SK-N-DZ (cell line): ENCODE measurements around the gene CPED1.
"Not testable (repeated sequence)": the region's sequence is repeated elsewhere in the genome, so short reads cannot be mapped to it uniquely, and the experiment has no call there.

Experiments
- DNase-seq: peaks from one replicate; pipeline ENCODE4 v3.0.0-alpha.2; 2015; ENCODE audit warnings: low spot score

The CPED1 gene

GRCh38 chr7:120981117-120981516 lies 7.4 kb upstream of the CPED1 start:
- no peak for DNase-seq

DNA sequence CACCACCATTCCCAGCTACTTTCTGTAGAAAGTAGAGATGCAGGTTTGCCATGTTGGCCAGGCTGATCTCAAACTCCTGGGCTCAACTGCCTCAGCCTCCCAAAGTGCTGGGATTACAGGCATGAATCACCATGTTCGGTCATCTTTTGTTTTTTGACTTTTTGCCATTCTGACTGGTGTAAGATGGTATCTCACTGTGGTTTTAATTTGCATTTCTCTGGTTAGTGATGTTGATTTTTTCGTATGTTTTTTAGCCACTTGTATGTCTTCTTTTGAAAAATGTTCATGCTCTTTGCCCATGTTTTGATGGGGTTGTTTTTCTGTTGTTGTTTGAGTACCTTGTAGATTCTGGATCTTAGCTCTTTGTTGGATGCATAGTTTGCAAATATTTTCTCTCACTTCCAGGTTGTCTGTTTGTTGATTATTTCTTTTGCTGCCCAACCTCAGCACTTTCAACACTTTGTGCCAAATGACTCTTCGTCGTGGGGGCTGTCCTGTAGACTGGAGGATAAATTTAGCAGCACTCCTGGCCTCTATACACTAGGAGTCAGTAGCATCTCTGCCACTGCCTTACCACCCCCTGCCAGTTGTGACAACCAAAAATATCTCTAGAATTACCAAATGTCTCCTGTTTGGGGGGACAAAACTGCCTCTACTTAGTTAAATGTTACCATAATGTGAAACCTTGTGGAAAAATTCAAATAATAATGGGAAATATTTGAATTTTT lies 6.5 kb upstream of the CPED1 start:
- no peak for DNase-seq

DNA sequence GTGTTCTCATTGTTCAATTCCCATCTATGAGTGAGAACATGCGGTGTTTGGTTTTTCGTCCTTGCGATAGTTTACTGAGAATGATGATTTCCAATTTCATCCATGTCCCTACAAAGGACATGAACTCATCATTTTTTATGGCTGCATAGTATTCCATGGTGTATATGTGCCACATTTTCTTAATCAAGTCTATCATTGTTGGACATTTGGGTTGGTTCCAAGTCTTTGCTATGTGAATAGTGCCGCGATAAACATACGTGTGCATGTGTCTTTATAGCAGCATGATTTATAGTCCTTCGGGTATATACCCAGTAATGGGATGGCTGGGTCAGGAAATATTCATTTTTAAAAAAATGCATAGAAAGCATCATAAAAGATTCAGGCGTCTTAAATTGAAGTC lies 4.9 kb upstream of the CPED1 start:
- DNase-seq: not testable (repeated sequence)

GRCh38 chr7:120984406-120984805 lies 4.1 kb upstream of the CPED1 start:
- DNase-seq: no peak

DNA sequence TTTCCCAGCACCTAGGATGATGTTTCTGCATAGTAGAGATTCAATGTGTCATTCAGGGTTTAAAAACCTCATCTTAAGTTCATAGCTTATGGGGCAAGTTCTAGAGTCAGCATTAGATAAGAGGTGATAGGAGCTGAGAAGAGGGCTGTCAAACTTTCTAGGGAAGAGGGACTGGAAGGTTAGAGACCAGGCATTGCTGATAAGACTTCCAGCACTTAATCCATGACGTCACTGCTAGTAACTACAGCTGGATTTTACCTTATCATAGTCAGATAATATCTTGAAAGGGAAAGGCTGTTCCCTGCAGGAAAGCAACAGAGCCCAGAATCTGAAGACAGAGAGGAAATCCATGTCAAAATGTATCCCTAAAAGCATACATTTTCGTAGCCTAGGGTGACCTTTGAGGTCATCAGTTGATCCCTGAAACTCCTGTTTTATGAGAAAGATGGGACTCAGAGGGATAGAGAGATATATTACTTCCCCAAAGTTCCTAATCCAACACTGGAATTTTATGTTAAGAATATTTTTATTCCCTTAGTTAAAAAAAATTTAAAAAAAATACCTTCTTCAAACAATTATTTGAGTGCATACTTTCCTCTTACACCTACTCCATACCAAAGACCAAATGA lies 3.3 kb upstream of the CPED1 start:
- DNase-seq: peak; percentile 79

- DNase-seq: no peak
Measured at GRCh38 chr7:120985839-120986238, 2.7 kb upstream of the CPED1 start.

DNA sequence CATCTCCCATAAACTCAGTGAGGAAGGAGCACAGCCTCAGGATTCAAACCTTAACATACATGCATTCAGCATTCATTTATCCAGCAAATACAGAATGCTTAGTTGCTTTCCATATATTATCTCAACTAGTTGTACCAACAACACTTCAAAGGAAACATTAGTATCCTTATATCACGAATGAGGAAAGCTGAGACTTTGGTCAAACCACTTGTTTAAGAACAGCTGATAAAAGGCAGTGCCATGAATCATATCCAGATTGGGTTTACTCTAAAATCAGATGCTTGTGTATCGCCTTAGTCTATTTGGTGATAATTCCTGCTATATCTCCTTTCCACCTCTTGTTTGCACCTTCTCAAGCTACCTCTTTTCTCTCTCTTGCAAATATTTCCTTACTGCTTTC lies 1.9 kb upstream of the CPED1 start:
- no peak for DNase-seq

- no peak for DNase-seq
Measured at GRCh38 chr7:120987280-120987679, 1.2 kb upstream of the CPED1 start.

GRCh38 chr7:120987683-120988590 lies 574 bp upstream of the CPED1 start:
- DNase-seq: peak; percentile 85

- no peak for DNase-seq
Measured at GRCh38 chr7:120989257-120990220, 1.0 kb downstream of the CPED1 start.

GRCh38 chr7:120990468-120991118 lies 2.1 kb downstream of the CPED1 start:
- no peak for DNase-seq

DNA sequence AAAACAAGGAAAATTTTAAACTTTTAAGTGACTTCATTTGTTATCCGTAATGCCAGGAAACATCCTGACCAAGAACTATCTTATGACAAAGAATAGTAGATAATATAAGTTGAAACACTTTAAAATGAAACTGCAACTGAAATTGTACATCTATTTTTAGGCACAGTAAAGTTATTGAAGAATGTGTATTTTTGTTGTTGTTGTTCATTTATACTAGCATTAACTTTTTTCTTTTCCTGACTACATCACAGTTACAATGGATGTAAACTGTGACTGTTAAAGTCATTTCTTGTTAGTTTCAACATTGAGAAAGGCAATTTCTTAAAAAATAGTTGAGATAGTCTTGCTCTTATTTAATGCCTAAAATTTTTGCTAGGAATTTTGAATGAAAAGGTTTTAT lies 2.6 kb downstream of the CPED1 start:
- DNase-seq: no peak

DNA sequence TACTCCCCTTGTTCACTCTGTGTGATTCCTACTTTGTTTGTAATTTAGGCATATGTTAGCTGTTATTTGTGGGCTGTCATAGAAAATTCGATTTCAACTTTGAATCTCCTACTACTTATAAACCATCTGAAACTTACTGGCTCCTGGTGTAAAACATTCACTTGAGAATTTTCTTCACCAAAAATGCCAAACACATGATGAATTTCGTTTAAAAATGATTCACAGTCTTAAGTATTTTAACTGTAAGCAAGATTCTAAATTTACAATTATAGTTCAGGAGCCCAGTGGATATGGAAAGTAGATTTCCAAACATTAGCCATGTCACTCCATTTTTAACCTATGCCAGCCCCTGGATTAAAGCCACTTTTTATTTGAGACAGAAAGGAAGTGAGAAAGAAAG lies 3.1 kb downstream of the CPED1 start:
- DNase-seq: no peak

DNA sequence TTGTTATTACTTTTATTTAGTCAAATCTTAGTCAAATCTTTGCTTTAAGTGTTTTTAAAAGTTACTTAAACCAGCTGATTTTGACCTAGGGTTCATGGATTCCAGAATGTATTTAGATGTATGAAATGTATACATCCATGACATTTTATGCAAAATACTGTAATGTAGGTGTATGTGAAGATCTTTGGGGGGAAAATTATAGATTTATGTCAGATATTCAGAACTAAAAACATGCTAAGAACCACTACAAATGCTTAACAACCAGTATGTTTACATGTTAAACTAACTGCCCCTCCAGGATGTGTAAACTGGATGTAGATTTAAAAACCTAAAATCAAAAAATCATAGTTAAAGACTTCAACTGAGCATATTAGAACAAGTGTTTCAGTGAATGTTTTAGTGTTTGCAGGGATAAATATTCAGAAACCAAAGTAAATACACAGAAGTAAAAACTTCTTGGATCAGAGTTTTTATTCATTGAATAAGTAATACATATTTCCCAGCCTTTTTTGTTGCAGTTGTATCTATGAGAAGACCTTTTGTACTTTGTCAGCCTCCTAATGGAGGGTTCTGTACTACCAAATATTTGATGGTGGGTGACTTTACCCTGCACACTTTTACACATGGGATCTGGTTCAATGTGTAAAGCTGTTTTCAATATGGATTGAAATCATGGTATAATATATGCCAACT lies 3.9 kb downstream of the CPED1 start:
- no peak for DNase-seq

DNA sequence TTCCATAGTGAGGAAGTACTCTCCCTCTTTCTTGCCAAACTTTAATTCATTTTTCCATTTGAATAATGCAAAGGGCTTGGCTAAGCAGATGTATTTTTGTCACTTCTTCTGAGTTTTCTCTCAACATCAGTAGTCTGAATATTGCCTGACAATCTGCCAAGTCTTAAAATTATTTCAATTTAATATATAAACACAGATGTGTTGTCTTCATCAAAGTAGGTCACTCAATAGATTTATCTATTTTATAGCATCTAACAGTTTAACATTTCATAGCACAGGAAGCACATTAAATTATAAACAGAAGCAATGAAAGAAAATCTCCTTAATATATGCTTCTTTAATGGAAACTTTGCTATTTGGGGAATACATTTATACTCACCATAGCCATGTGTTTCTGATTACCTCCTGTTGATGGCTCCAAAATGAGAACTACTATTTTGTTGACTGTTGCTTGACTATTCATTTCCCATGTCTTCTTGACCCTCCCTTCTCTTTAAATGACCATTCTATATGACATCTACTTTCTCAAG lies 4.5 kb downstream of the CPED1 start:
- no peak for DNase-seq

DNA sequence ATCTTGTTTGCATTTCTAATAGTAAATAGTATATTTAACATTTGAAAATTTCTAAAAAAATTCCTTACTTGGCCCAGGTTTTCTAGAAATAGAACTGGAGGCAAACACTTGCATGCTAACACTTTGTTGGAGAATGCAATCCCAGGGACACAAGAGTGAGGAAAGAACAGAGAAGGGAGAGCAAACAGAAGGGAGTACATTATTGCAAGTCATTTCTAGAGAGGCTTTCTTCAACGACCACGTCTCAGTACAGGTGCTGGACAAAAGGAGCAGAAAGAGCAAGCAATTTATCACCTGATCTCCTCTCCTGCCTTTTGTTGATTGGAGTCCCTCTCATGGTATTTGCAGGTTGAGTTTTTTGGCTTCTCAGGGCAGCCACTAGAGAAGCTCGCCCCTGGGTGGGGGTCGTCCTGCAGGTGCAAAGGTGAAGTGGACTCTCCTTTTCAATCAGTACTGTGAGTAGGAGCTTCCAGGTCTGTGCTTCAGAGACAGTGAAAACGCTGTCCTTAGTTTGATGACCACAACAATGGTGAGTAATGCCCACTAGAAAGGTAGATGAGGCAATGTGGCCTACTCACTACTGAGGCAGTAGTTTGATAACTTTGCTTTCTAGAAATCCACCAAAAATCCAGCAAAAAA lies 5.2 kb downstream of the CPED1 start:
- DNase-seq: no peak

DNA sequence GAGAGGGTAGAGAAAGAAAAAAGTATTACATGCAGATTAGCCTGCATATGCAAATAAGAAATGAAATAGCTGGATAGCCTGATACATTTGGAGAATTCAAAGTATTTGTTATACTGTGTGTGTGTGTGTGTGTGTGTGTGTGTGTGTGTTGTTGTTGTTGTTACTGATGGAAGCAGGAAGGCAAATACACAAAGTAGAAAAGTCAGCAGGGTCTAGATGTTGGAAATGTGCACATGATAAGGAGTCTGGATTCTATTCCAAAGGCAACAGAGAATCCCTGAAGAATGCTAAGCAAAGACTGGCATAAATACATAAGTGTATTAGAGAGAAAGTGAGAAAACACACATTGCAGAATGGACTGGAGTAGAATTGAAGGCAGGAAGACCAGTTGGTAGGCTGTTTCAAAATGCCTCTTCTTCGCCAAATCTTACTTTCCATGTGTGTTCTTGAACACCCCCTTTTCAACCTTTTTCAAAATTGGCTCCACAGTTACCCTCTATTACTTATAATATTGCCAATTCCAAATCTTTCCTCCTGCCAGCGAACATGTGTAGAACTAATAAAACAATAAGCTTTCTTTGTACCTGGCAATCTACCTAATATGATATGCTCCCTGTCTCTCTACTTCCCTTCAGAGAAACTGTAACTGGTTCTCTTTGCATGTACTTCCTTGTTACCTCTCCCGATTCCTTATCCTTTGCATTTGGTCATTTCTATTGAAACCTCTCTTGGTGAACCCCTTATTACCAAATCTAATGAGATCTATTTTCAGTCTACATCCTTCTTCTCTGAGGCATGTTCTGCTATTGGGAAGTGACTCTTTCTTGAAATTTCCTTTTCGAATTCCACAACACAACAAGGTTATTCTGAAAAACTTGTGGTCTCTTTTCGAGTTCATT lies 6.2 kb downstream of the CPED1 start:
- DNase-seq: no peak

- DNase-seq: no peak
Measured at GRCh38 chr7:120995654-120996053, 7.1 kb downstream of the CPED1 start.
